ENCODE data around the gene LENG1.

- no peak for TF ChIP-seq CTCF (IDR thresholded peaks at IDR 0.05; ENCODE audit: low read length)
- TF ChIP-seq EZH2 (optimal IDR thresholded peaks at IDR 0.05; ENCODE audit: low read depth, low read length), result no peak
Observed at GRCh38 chr19:54147676-54148075, 11.8 kb downstream of the LENG1 start.
